NCI-H2227 (cell line): Measurements from ENCODE around the gene SMIM1.
"Not testable (repeated sequence)": the region's sequence is repeated elsewhere in the genome, so short reads cannot be mapped to it uniquely, and the experiment has no call there.

Experiments used
- DNase-seq: peaks from one replicate; lab custom pipeline; 2025; ENCODE audit not compliant: unreplicated experiment; lab: John Stamatoyannopoulos, UW

Gene SMIM1

DNA sequence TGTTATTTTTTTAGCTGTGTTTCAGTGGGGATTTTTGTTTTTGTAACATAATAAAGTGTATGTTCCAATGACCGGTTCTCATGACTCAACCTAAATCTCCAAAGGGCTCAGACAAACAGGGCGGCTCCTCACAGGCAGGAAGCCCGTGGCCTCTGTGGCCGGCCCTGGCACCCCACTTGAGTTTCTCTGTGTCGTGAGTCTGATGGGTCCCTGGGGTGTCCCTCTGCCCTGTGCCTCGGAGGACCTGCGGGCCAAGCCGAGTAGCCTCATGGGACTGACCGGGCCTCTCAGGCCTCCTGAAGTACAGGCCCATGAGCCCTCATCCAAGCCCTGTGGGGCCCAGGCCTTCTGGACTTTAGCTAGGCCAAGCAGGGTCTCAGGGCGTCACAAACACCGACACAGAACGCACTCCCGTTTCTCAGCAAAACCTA is 36.4 kb upstream of the SMIM1 start:
- DNase-seq, result no peak

DNA sequence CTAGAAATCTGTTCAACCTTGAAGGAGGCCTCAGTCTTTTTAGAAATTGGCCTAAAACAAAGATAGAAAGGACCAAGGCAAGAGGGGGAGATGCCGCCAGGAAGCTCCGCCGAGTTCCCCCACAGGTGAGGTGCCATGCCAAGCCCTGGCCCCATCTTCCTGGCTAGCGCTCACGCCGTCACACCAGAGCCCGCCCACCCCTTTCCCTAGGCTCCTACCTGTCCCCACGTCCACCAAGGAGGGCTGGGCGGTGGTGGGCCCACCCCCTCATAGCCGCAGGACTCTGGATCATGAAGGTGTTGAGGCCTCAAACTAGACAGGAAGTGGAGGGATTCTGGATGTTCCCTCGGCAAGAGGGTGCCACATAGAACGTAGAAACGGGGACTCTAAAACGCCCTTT is 35.8 kb upstream of the SMIM1 start:
- no peak for DNase-seq

DNA sequence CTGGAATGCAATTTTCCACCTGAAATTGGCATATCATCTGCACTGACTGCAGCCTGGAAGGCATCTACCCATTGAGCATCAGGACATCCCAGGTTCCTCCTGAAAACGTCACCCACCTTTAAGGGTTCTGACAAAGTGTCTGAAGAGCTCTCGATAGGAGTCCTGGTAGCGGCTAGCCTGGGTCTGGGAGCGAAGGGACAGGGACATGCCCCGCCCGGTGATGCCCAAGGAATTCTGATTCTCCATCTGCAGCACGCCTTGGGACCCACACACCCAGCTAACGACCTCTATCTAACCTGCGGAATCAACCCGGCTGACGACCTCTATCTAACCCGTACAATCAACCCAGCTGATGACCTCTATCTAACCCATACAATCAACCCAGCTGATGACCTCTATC is 33.6 kb upstream of the SMIM1 start:
- no peak for DNase-seq

DNA sequence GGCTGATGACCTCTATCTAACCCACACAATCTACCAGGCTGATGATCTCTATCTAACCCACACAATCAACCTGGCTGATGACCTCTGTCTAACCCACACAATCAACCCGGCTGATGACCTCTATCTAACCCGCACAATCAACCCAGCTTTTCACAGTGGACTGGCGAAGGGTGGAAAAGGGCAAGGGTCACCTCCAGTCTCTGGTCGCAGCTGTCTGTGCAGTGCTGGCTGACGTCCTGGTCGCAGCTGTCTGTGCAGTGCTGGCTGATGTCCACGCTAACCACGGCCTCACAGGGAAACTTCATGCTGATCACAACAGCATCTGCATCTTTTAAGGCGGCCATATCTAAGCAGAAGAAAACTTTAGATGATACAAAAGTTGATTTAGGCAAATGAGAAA is 32.5 kb upstream of the SMIM1 start:
- no peak for DNase-seq

GRCh38 chr1:3740752-3741151 is 31.8 kb upstream of the SMIM1 start:
- DNase-seq, result no peak

DNA sequence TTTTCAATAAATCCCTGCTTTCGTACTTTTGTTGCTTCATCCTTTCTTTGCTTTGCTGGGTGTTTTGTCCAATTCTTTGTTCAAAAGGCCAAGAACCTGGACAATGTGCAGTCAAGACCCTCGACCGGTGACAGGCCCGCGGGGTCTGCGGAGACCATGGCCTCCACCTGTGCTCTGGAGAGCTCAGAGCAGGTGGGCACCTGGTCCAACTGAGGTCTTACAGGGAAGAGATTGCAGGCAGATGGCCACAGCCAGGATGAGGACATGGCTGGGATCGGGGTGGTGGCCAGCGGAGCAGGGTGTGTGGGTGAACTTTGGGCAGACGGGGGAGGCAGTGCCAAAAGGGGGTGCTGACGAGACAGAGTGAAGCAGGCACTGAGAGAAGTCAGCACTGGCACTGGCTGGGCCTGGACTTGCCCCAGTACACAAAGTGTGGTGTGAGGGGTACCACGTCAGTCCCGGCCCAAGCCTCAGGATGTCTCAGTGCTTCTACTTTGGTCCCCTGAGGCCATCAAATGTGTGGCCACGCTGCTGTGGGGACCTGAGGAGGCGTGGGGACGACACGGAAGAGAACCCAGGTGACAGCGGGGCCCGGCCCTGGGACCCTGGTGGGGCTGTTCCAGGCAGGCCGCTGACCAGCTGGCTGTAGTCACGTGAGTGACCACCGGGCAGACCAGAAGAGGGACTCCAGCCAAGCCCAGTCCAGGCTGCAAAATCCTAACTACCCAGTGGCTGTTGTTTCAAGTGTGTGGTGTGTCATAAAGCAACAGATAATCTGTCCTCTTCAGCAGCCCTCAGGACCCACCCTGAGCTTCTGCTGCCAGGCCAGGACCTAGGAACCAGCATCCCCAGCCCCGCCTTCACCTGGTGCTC is 30.7 kb upstream of the SMIM1 start:
- no peak for DNase-seq

GRCh38 chr1:3742439-3743298 is 29.9 kb upstream of the SMIM1 start:
- DNase-seq, result no peak

GRCh38 chr1:3743421-3743820 is 29.1 kb upstream of the SMIM1 start:
- DNase-seq, result no peak

DNA sequence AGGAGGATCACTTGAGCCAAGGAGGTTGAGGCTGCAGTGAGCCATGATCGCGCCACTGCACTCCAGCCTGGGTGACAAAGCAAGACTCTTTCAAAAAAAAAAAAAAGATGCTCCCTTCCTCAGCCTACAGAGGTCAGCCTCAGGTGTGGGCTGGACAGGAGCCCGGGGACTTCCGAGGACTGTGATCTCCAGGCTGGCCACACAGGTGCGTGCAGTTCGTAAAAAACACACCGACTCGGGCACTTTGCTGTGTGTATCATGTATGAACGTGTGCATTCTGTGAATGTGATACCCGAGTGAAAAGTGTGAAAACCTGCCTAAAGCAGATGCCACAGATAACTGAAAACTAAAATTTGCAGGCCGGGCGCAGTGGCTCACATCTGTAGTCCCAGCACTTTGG is 28.7 kb upstream of the SMIM1 start:
- DNase-seq, result no peak

DNA sequence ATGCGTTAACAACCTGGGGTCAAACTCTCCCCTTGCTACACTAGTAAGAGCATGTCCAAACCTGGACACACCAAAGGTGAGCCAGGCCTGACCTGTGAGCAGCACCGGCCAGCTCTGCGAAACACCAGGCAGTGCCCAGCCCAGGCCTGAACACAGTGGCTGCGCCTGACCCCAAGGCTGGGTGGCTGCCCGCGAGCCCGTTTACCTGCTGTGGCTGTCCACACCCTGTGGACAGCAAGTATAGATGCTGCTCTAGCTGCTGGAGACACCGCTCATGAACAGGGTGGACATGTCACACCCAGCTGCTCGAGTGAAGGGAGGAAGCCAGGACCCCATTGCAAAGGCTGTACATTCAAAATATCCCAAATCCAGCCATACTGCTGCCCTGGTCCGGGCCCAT is 27.9 kb upstream of the SMIM1 start:
- DNase-seq, result no peak

- no peak for DNase-seq
Observed at GRCh38 chr1:3745071-3745470, 27.5 kb upstream of the SMIM1 start.

- DNase-seq, result no peak
Observed at GRCh38 chr1:3745590-3746381, 26.8 kb upstream of the SMIM1 start.

GRCh38 chr1:3746389-3746829 is 26.1 kb upstream of the SMIM1 start:
- DNase-seq, result peak; percentile 48

GRCh38 chr1:3746830-3747521 is 25.6 kb upstream of the SMIM1 start:
- peak; percentile 89 for DNase-seq

- DNase-seq, result no peak
Observed at GRCh38 chr1:3747522-3747848, 25.1 kb upstream of the SMIM1 start.

- no peak for DNase-seq
Observed at GRCh38 chr1:3747903-3748302, 24.6 kb upstream of the SMIM1 start.

- not testable (repeated sequence) for DNase-seq
Observed at GRCh38 chr1:3748316-3748900, 24.1 kb upstream of the SMIM1 start.

DNA sequence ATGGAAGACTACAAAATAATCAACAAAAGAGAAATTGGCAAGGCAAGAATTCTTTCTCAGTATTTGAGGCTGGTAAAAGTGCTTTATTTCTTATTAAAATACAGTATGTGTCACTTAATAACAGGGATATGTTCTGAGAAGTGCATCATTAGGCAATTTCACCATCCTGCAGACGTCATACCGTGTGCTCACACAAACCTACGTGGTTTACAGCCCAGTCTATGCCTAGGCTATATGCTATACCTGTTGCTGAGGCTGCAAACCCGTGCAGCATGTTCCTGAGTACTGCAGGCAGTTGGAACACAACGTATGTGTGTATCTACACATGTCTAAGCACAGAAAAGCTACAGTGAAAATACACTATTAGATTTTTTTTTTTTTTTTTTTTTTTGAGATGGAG is 23.0 kb upstream of the SMIM1 start:
- DNase-seq, result no peak

- no peak for DNase-seq
Observed at GRCh38 chr1:3750741-3751140, 21.8 kb upstream of the SMIM1 start.

DNA sequence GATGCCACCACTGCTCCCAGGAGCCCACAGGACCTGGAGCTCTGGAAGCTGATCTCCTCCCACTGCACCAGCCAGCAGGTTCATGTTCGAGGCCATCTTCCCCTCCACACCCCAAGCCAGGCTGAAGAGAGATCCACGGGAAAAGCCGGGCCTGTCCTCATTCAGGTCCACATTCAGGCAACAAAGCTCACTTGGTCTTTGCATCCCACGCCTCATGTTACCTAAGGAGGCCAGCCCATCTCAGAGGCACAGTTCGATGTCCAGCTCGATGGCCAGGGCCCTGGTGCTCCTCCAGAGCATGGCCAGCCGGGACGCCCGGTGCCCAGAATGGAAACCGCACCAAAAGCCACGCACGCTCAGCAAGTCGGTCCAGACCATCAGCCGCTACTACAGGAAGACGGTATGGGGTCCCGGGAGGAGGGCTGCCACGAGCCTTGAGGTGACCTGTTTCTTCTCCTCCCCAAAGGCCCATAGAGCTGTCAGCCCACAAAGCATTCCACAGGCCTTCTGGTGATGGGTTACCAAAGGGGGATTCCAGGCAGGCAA is 20.1 kb upstream of the SMIM1 start, which contains the start of gene CCDC27:
Gene CCDC27 (plus strand): TSS at position 51 of the 546 bp plus-strand sequence. CDS start 32 bp downstream, at position 83.
- no peak for DNase-seq
